Stimulated activated CD4-positive, alpha-beta T cell treated with anti-CD3 and anti-CD28 coated beads, Interleukin-2, amount 100 ng/mL, for 48 hours (primary cell): ENCODE results near the gene RTN1.

Source experiments
- DNase-seq, 2 donors: peaks; one replicate each; pipeline ENCODE4 v3.0.0-alpha.2; 2020

Gene RTN1

DNA sequence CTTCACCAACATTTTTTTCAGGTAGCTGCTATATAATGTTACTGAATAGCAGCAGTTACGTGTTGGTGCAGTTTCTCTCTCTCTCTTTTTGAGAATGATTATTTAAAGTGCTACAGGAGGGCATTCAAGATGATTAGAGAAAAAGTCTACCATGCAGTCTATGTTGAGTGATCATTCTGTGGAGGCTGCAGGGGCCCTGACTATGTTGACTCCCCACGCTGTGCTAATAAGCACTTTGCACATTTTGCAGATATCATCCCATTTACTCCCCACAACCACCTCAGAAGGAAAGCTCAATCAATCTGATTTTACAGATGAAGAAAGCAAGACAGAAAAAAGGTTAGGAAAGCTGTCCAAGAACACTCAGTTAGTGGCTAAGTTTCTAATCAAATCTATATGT, 87.8 kb downstream of the RTN1 start:
- DNase-seq, result no peak

- no peak for DNase-seq
Measured at GRCh38 chr14:59777006-59777579, 93.5 kb downstream of the RTN1 start.

DNA sequence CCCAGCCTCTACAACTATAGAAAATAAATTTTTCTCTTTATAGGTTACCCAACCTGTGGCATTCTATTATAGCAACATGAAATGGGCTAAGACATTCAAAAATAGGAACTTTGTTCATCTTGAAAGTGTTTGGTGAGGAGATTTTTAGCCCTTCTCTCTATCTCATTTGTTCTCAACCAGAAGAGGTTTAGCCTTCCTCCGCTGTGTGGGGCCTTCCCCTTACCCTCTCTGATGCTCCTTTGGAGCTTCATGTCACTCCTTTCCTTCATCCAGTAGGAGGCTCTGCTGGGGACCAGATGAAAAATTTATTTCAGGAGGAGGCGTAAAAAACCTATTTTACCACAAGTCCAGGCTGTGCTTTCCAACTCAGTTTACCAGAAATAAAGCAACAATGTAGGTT, 94.1 kb downstream of the RTN1 start:
- no peak for DNase-seq

GRCh38 chr14:59772233-59772632, 98.3 kb downstream of the RTN1 start:
- no peak for DNase-seq

DNA sequence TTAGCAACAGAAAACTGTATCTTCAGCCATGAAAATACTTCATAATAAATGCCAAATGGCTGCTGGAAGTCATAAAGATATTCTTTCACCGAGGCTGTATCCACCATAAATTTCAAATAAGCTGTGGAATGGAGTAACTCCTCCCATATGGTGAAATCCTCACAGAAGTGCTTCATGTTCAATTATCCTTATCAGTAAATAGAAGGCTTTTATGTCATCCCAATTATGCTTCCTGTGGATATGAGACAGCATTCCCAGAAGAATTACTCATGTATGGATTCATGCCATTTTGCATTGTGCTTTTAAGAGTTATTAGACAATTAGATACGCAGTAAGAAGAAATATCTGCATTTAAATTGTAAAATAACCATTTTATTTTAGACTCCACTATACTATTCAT, 99.0 kb downstream of the RTN1 start:
- DNase-seq, result no peak

- no peak for DNase-seq
Measured at GRCh38 chr14:59769586-59769985, 101.0 kb downstream of the RTN1 start.

DNA sequence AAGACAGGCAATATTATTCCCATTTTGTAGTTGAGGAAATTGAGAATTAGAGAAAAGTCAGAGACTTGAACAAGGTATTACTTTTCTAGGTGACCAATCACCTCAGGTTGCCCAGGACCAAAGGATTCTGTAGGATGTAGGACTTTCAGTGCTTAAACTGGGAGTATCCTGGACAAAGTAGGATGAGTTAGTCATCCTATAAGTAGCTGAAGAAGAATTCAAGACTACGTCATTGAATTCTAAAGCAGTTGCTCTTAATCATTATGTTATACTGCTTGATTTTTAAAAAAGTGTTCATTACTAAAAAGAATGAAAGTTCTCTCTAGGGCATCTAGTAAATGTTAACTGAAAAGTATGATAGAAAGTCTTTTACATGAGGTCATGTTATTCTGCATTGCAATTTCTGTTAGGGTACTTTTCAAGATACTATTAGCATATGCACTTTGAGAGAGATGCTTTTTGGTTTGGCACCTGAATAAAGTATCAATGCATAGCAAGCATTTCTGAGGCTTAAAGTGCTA, 101.7 kb downstream of the RTN1 start:
- DNase-seq, result no peak

- no peak for DNase-seq
Measured at GRCh38 chr14:59761851-59762250, 108.7 kb downstream of the RTN1 start.

GRCh38 chr14:59755409-59756135, 115.0 kb downstream of the RTN1 start:
- no peak for DNase-seq

DNA sequence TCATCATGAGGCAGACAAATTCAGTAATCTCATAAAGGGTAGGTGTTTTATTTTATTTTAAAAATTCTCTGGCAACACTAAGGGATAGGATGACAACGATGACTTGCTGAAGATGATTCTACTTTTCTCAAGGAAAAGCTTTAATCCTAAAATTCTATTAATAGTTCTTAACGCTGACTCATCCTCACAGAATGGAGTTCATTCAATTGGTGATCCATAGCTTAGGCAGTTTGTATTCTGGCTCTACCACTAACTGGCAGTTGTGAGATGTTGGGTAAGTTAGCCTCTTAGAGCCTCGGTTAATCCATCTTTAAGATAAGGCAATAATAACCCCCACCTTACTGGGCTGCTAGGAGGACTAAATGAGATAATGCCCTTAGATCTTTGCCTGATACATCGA, 116.3 kb downstream of the RTN1 start:
- no peak for DNase-seq

- no peak for DNase-seq
Measured at GRCh38 chr14:59753512-59753911, 117.1 kb downstream of the RTN1 start.

DNA sequence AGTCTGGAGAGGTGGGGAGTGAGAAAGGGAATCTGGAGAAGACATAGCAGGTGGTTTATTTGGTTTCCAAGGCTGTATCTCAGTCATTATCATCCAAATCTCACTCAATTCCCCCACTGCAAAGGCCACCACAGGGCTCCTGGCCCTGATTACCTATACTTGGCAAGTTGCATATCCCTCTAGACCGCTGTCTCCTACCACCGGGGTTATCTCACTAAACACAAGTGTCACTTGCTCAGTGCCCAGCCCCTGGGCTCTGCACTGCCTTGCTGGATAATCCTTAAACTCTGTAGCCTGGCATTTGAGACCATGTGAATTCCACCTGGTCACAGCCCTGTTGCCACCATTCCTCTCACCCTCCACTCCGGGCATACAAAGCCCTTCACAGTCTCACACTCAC, 119.0 kb downstream of the RTN1 start:
- no peak for DNase-seq

- DNase-seq, result no peak
Measured at GRCh38 chr14:59739794-59740193, 130.8 kb downstream of the RTN1 start.

- DNase-seq, result no peak
Measured at GRCh38 chr14:59728304-59728703, 142.3 kb downstream of the RTN1 start.

DNA sequence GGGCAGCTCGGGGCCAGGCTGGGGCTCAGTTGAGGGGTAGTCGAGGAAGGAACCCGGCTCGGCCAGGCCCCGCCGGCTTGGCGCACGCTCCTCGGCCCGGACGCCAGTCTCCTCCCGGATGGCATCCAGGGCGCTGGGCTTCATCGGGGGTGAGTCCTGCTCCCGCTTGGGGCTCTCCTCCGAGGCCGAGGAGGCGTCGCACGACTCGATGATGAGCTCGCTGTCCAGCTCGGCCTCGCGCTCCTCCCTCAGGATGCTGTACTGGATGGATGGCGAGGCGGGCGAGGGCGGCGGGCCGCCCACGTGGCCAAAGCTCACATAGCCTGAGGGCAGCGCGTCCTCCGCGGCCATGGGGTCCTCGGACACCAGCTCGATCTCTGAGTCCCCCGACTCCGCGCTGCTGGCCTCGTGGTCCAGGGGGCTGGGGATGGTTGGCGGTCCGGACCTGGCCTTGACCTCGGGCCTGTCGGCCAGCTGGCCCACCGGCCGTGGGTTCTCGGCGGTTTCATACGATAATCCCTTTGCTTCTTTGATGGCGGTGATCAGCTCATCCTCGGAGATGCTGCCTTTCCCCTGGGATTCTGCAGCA, 143.4 kb downstream of the RTN1 start:
- DNase-seq, result no peak

DNA sequence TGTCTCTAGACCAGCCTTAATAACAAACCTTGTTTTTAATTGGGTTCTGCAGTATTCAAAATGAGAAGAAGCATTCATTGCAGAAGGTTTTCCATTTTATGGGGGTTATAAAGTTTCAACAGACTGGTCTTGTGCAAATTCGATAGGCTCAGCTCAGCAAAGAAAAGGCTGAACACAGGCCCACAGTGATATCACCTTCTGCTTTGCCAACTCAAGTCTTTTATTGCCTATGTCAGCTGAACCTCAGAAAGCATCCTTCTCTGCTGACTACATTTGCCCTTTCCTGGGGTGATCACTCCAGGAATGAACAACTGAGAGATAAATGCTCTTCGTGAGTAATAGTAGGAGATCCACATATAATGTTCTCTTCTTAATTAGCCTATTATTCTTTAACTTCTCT, 159.5 kb downstream of the RTN1 start:
- DNase-seq, result no peak

DNA sequence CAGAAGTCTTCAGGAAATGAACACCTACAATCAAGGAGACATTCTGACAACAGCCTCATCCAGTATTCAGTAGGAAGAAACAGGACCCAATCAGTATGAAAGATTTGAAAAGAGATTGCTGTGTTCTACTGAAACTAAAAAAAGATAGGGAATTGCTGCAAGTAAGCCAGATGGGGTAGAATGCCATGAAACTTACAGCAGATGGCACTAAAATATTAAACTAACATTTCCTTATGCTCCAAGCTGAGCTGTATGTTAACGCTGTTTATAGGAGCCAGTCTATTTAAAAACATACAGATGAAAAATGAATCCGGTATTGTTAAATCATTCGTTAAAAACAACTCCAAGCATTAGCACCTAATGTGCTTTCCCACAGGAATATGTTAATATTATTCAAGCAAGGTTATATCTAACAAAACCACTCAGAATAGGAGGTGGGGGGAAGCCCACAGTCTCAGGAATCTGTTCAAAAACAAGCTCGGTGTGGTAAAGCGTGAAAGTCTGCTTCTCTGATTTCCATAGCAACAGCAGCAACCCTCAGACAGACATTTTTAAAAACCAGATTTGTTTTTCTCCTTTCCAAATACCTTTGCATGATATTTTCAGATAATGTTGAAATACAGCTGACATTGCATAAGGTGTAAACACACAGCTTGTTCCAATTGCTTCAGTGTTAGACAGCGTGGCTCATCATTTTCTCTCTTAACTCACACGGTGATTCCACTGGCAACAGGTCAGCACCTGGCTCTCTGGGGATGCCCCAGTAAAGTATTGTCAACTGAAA, 162.6 kb downstream of the RTN1 start:
- no peak for DNase-seq

GRCh38 chr14:59705866-59706265, 164.7 kb downstream of the RTN1 start:
- DNase-seq, result no peak

GRCh38 chr14:59705245-59705644, 165.3 kb downstream of the RTN1 start:
- no peak for DNase-seq

DNA sequence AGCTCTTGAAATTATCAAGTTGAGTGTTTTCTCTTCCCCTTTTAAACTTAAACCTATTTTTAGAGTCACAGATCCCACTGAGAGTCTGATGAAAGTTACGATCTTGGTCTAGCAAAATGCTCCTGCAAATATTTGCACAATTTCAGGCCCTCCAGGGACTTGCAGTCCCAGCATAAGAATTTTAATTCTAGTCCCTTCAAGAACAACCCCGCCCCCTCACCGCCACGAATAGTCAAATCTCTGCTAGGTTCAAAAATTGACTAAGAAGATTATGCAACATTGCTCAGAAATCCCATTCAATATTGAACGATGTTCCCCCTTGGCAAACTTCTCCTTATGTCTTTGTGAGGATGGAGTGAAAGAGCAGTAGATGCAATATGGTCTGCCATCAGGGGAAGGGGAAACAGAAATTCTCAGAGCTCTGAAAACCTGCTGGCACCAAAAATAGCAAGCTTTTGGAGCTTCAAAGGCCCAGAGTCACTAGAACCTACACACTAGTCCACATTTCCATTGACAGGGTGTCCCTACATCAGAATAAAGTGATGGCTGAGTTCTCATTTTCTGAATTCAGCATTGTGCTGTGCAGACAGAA, 166.4 kb downstream of the RTN1 start:
- no peak for DNase-seq

DNA sequence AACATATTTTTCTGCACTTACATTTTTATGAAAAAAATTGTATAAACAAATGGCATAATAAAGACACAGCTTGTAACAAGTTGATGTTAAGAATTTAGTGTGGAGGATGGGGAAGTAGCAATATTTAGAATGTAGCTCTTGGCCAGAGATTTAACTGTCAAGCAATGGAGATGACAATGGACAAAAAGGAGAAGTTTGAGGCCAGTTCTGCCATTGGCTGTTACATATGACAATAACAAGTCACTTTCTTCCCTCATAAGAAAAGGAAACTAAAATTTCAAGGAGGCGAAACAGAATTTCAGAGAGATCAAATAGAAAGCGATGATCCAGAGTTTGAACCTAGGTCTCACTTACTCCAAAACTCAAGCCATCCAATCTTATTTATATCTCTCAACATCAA, 171.1 kb downstream of the RTN1 start:
- DNase-seq, result no peak

DNA sequence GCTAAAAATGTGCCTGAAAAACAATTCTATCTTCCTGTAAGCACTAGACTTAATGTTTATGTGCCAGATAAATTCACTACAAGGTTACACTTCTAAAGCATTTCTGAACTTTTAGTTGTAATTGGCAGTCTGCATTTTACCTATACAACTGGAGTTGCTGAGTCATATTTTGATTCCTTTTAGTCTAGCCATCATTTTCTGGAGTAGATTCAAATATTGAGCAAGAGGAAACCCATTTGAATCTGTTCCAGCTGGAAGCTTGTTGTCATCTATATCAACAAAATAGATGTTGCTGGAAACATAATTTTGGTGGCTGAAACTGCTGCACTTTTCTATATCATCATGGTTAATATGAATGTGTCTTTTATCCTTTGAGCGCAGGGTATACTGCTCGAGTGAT, 171.8 kb downstream of the RTN1 start:
- no peak for DNase-seq

- no peak for DNase-seq
Measured at GRCh38 chr14:59695198-59695597, 175.4 kb downstream of the RTN1 start.
